HCT116 (cell line): ENCODE data around the gene KRTAP5-2. TPM values are rescaled to one million over a fixed set of nuclear protein-coding genes. Genes with fewer than 3 reads are reported as not detected.

Experiments
- ATAC-seq: fragments of 200-7000 bp; cut with Tn5 transposase; 2 replicates; pipeline ENCODE4 v1.9.1; 2020; ENCODE audit warnings: mild to moderate bottlenecking, moderate library complexity
- BruUV-seq: library from RNA; stranded (reverse); fragments of 400-500 nt; replicated peaks from 2 replicates; lab custom pipeline; 2021; lab: Mats Ljungman, UMichigan
- CTCF ChIA-PET: fragments of 300-600 bp; sonication (Branson Sonifier 250); formaldehyde crosslinking; loops from one replicate; lab custom pipeline; 2021; ENCODE audit warnings: antibody characterized with exemption; lab: Charles Lee
- POLR2A ChIA-PET: fragments of 300-600, 350-600 bp; sonication (Branson Sonifier 250); formaldehyde crosslinking; loops from one replicate; lab custom pipeline; 2021; ENCODE audit warnings: antibody characterized with exemption; lab: Charles Lee
- RAD21 ChIA-PET, 2 experiments: fragments of 300-600 bp; sonication (Branson Sonifier 250); formaldehyde crosslinking; loops; one replicate each; lab custom pipeline; 2023; ENCODE audit warnings: low total read pairs in 2 of 2; ENCODE audit not compliant: uncharacterized antibody in 2 of 2, unreplicated experiment in 2 of 2, low non-redundant PET in 1 of 2; lab: Charles Lee
- DNase-seq: peaks from one replicate; pipeline ENCODE4 v3.0.0-alpha.2; 2010; ENCODE audit warnings: low read depth, low spot score
- H2AFZ ChIP-seq: fragments of 200-600 bp; shearing (Covaris generic), sonication (generic); 2 replicates; pipeline ENCODE4 v1.6.1; 2017; ENCODE audit warnings: low read depth, mixed run types, mixed read lengths, antibody characterized with exemption, low read length; ENCODE audit not compliant: poor library complexity, severe bottlenecking
- H3K27ac ChIP-seq: 2 replicates; pipeline ENCODE4 v1.5.1; 2012; ENCODE audit warnings: low read depth, low read length
- H3K27me3 ChIP-seq: fragments of 200-600 bp; sonication (generic); 2 replicates; pipeline ENCODE4 v1.6.1; 2016; ENCODE audit warnings: mixed run types, low read length, mixed read lengths; ENCODE audit not compliant: insufficient read depth
- H3K36me3 ChIP-seq, 2 experiments: fragments of 200-500 bp in 1 of 2; fragments of 200-600 bp in 1 of 2; sonication (Bioruptor generic) in 1 of 2; sonication (generic) in 1 of 2; 2 replicates each; pipeline versions ENCODE4 v1.5.1 to v1.6.1; 2014 to 2016; ENCODE audit warnings: low read length in 2 of 2, inconsistent platforms in 1 of 2, mixed read lengths in 1 of 2, mixed run types in 1 of 2; ENCODE audit not compliant: insufficient read depth in 2 of 2, control insufficient read depth in 1 of 2
- H3K4me1 ChIP-seq, 2 experiments: fragments of 200-600 bp in 1 of 2; sonication (generic) in 1 of 2; 2 replicates each; pipeline versions ENCODE4 v1.5.1 to v1.6.1; 2012 to 2017; ENCODE audit warnings: low read length in 2 of 2, inconsistent platforms in 1 of 2, mild to moderate bottlenecking in 1 of 2, mixed read lengths in 1 of 2, mixed run types in 1 of 2, moderate library complexity in 1 of 2; ENCODE audit not compliant: insufficient read depth in 2 of 2, control insufficient read depth in 1 of 2
- H3K4me2 ChIP-seq: fragments of 200-600 bp; sonication (generic); 2 replicates; pipeline ENCODE4 v1.6.1; 2017; ENCODE audit warnings: mixed run types, low read length, mixed read lengths
- H3K4me3 ChIP-seq, 2 experiments: fragments of 200-600 bp in 1 of 2; sonication (generic) in 1 of 2; replicated peaks in 1 of 2; 2 replicates each; pipeline ENCODE4 v1.5.1; 2011 to 2016; ENCODE audit warnings: low read length in 2 of 2, control low read depth in 1 of 2, low read depth in 1 of 2, mild to moderate bottlenecking in 1 of 2, mixed read lengths in 1 of 2, mixed run types in 1 of 2
- H3K79me2 ChIP-seq: fragments of 200-600 bp; sonication (generic); 2 replicates; pipeline ENCODE4 v1.6.1; 2017; ENCODE audit warnings: mild to moderate bottlenecking, mixed run types, low read length, moderate library complexity, mixed read lengths; ENCODE audit not compliant: insufficient read depth
- H3K9ac ChIP-seq: fragments of 200-600 bp; sonication (generic); 2 replicates; pipeline ENCODE4 v1.6.1; 2016; ENCODE audit warnings: low read length, mixed read lengths
- H3K9me2 ChIP-seq: fragments of 200-600 bp; sonication (generic), shearing (Covaris generic); 2 replicates; pipeline ENCODE4 v1.6.1; 2017; ENCODE audit warnings: mixed run types, mild to moderate bottlenecking, moderate library complexity; ENCODE audit not compliant: insufficient read depth
- H3K9me3 ChIP-seq, 2 experiments: fragments of 200-500 bp in 1 of 2; fragments of 200-600 bp in 1 of 2; sonication (Bioruptor generic) in 1 of 2; sonication (generic) in 1 of 2; 2 replicates each; pipeline ENCODE4 v1.6.1; 2014 to 2017; ENCODE audit warnings: low read length in 2 of 2, mixed read lengths in 2 of 2, inconsistent platforms in 1 of 2, low read depth in 1 of 2, mild to moderate bottlenecking in 1 of 2, mixed run types in 1 of 2, moderate library complexity in 1 of 2; ENCODE audit not compliant: control insufficient read depth in 1 of 2, insufficient read depth in 1 of 2
- H4K20me1 ChIP-seq: fragments of 200-600 bp; sonication (generic), shearing (Covaris generic); 2 replicates; pipeline ENCODE4 v1.6.1; 2017; ENCODE audit warnings: mixed run types, mild to moderate bottlenecking, moderate library complexity; ENCODE audit not compliant: insufficient read depth
- ATF3 ChIP-seq: IDR thresholded peaks from 2 replicates; pipeline ENCODE4 v1.6.1; 2012
- CBX3 ChIP-seq: IDR thresholded peaks from 2 replicates; pipeline ENCODE4 v1.6.1; 2012; ENCODE audit warnings: low read depth
- CEBPB ChIP-seq: IDR thresholded peaks from 2 replicates; pipeline ENCODE4 v1.6.1; 2012; ENCODE audit warnings: low read depth
- EGR1 ChIP-seq: IDR thresholded peaks from 2 replicates; pipeline ENCODE4 v1.6.1; 2012; ENCODE audit warnings: low read depth
- ELF1 ChIP-seq: IDR thresholded peaks from 2 replicates; pipeline ENCODE4 v1.6.1; 2012; ENCODE audit warnings: low read depth, borderline replicate concordance
- EZH2 ChIP-seq: fragments of 200-600 bp; sonication (generic); IDR thresholded peaks from 2 replicates; pipeline ENCODE4 v1.6.1; 2017; ENCODE audit warnings: antibody characterized with exemption, mixed run types
- JUND ChIP-seq: IDR thresholded peaks from 2 replicates; pipeline ENCODE4 v1.6.1; 2012
- POLR2AphosphoS5 ChIP-seq: IDR thresholded peaks from 2 replicates; pipeline ENCODE4 v1.6.1; 2011; ENCODE audit warnings: mild to moderate bottlenecking, low read depth, low read length, moderate library complexity
- RAD21 ChIP-seq: IDR thresholded peaks from 2 replicates; pipeline ENCODE4 v1.6.1; 2012; ENCODE audit warnings: low read depth, mild to moderate bottlenecking
- SP1 ChIP-seq: IDR thresholded peaks from 2 replicates; pipeline ENCODE4 v1.6.1; 2012; ENCODE audit warnings: low read depth
- SRF ChIP-seq: IDR thresholded peaks from 2 replicates; pipeline ENCODE4 v1.6.1; 2012; ENCODE audit warnings: low read depth
- ZNF274 ChIP-seq: fragments of 200-500 bp; sonication (Bioruptor generic); IDR thresholded peaks from 2 replicates; pipeline ENCODE4 v1.6.1; 2014; ENCODE audit warnings: mild to moderate bottlenecking, low read depth, low read length, inconsistent platforms
- intact Hi-C: fragments of 100-400 bp; cut with micrococcal nuclease; formaldehyde crosslinking; loops from 2 replicates; pipeline ENCODE4 v1.10.0; 2022
- total RNA-seq: library from RNA; stranded (reverse); gene quantifications from one replicate; pipeline ENCODE4 v1.2.1, GENCODE V29; 2021; ENCODE audit not compliant: unreplicated experiment
- TF ChIP-seq, protein P1 (sequence below), 3 experiments: fragments of 200-600 bp in 1 of 3; sonication (generic) in 1 of 3; IDR thresholded peaks in 2 of 3; conservative IDR thresholded peaks in 1 of 3; 2 replicates each; pipeline ENCODE4 v1.5.1; 2012 to 2017; ENCODE audit warnings: low read depth in 2 of 3, low read length in 2 of 3, antibody characterized with exemption in 1 of 3, borderline replicate concordance in 1 of 3, control low read depth in 1 of 3, mild to moderate bottlenecking in 1 of 3, mixed read lengths in 1 of 3, mixed run types in 1 of 3, moderate library complexity in 1 of 3; ENCODE audit not compliant: insufficient read depth in 1 of 3
- TF ChIP-seq, protein P2 (sequence below): IDR thresholded peaks from 2 replicates; pipeline ENCODE4 v1.6.1; 2011; ENCODE audit warnings: mild to moderate bottlenecking, low read length, moderate library complexity; ENCODE audit not compliant: insufficient replicate concordance; ENCODE audit errors: extremely low read depth
- TF ChIP-seq, protein P3 (sequence below): IDR thresholded peaks from 2 replicates; pipeline ENCODE4 v1.6.1; 2012; ENCODE audit warnings: low read depth

Gene KRTAP5-2
- total RNA-seq, 1 experiment from 2014 or later: not detected

GRCh38 chr11:1557051-1557884 lies 40.8 kb downstream of the KRTAP5-2 start:
- H3K4me2 ChIP-seq: no peak overlapping the region
- no peak for TF ChIP-seq EGR1
- TF ChIP-seq ATF3: no peak
- no peak for TF ChIP-seq EZH2
- TF ChIP-seq JUND: no peak
- TF ChIP-seq ZNF274: no peak
- TF ChIP-seq ELF1: no peak
- TF ChIP-seq, protein P1, sequence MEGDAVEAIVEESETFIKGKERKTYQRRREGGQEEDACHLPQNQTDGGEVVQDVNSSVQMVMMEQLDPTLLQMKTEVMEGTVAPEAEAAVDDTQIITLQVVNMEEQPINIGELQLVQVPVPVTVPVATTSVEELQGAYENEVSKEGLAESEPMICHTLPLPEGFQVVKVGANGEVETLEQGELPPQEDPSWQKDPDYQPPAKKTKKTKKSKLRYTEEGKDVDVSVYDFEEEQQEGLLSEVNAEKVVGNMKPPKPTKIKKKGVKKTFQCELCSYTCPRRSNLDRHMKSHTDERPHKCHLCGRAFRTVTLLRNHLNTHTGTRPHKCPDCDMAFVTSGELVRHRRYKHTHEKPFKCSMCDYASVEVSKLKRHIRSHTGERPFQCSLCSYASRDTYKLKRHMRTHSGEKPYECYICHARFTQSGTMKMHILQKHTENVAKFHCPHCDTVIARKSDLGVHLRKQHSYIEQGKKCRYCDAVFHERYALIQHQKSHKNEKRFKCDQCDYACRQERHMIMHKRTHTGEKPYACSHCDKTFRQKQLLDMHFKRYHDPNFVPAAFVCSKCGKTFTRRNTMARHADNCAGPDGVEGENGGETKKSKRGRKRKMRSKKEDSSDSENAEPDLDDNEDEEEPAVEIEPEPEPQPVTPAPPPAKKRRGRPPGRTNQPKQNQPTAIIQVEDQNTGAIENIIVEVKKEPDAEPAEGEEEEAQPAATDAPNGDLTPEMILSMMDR (IDR thresholded peaks at IDR 0.05 in 2 of 3, conservative IDR thresholded peaks at IDR 0.05 in 1 of 3; ENCODE audit: borderline replicate concordance in 1 of 3, insufficient read depth in 1 of 3, low read depth in 2 of 3, low read length in 2 of 3): no peak
- no peak for TF ChIP-seq CEBPB
- TF ChIP-seq SP1: no peak
- no peak for TF ChIP-seq POLR2AphosphoS5
- TF ChIP-seq, protein P2, sequence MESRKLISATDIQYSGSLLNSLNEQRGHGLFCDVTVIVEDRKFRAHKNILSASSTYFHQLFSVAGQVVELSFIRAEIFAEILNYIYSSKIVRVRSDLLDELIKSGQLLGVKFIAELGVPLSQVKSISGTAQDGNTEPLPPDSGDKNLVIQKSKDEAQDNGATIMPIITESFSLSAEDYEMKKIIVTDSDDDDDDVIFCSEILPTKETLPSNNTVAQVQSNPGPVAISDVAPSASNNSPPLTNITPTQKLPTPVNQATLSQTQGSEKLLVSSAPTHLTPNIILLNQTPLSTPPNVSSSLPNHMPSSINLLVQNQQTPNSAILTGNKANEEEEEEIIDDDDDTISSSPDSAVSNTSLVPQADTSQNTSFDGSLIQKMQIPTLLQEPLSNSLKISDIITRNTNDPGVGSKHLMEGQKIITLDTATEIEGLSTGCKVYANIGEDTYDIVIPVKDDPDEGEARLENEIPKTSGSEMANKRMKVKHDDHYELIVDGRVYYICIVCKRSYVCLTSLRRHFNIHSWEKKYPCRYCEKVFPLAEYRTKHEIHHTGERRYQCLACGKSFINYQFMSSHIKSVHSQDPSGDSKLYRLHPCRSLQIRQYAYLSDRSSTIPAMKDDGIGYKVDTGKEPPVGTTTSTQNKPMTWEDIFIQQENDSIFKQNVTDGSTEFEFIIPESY: no peak
- TF ChIP-seq, protein P3, sequence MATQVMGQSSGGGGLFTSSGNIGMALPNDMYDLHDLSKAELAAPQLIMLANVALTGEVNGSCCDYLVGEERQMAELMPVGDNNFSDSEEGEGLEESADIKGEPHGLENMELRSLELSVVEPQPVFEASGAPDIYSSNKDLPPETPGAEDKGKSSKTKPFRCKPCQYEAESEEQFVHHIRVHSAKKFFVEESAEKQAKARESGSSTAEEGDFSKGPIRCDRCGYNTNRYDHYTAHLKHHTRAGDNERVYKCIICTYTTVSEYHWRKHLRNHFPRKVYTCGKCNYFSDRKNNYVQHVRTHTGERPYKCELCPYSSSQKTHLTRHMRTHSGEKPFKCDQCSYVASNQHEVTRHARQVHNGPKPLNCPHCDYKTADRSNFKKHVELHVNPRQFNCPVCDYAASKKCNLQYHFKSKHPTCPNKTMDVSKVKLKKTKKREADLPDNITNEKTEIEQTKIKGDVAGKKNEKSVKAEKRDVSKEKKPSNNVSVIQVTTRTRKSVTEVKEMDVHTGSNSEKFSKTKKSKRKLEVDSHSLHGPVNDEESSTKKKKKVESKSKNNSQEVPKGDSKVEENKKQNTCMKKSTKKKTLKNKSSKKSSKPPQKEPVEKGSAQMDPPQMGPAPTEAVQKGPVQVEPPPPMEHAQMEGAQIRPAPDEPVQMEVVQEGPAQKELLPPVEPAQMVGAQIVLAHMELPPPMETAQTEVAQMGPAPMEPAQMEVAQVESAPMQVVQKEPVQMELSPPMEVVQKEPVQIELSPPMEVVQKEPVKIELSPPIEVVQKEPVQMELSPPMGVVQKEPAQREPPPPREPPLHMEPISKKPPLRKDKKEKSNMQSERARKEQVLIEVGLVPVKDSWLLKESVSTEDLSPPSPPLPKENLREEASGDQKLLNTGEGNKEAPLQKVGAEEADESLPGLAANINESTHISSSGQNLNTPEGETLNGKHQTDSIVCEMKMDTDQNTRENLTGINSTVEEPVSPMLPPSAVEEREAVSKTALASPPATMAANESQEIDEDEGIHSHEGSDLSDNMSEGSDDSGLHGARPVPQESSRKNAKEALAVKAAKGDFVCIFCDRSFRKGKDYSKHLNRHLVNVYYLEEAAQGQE: no peak
- TF ChIP-seq RAD21: no peak
- TF ChIP-seq CBX3: no peak
- TF ChIP-seq SRF: no peak
- intact Hi-C loops: no loop called here
- H3K36me3 ChIP-seq: no peaks in the 10 kb centered on the region; a peak in 1 of 4 replicates
- CTCF ChIA-PET: interaction anchor here (0.9 to 2.0 kb wide), 3 partner anchors 10 to 41 kb away, joined by 3 to 19 read pairs (median 9); no protein-coding TSS in a partner anchor
- H3K9ac ChIP-seq: no peak overlapping the region
- H3K9me2 ChIP-seq: no peaks in the 10 kb centered on the region
- H3K79me2 ChIP-seq: no peaks in the 10 kb centered on the region
- ATAC-seq (no peak), DNase-seq (no peak)
- H4K20me1 ChIP-seq: no peaks in the 10 kb centered on the region
- H3K27me3 ChIP-seq: no peaks in the 10 kb centered on the region
- BruUV-seq: no TSS peak
- H3K9me3 ChIP-seq: no peaks in the 10 kb centered on the region
- H3K27ac ChIP-seq: peak overlapping the region; percentile 43; the same call in 1 of the 2 replicates
- H3K4me3 ChIP-seq: no peak overlapping the region
- H2AFZ ChIP-seq: no peak overlapping the region
- POLR2A ChIA-PET: interaction anchor here (0.6 to 1.5 kb wide), 2 partner anchors 17 to 62 kb away, joined by 4 to 8 read pairs; no protein-coding TSS in a partner anchor
- peaks cover 42 to 44% of the 10 kb centered on the region in 2 experiments for H3K4me1 ChIP-seq
- RAD21 ChIA-PET: no interaction called here
